GM19351 (cell line): ENCODE data around the gene UQCC5.

Experiments used
- ATAC-seq: cut with Tn5 transposase; IDR thresholded peaks from one replicate; pipeline ENCODE4 v1.9.1; 2021; ENCODE audit warnings: mild to moderate bottlenecking, moderate library complexity; ENCODE audit not compliant: unreplicated experiment

The UQCC5 gene

DNA sequence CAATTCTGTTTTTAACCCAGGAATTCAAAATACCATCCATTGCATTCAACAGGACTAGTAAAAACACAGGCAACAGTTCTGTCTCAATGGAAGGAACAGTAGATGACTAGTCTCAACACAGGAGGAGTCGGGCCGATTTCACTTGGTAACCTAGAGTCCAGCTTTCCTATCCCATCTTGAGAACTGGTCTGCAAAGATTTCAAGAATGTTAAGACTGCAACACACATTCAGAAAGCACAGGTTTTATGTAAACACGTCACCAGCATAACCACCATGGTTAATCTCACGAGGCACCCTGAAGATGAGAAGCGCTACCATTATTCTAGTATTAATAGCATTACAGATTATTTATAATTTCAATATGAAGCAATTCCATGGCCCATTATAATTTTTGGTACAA is 22.0 kb downstream of the UQCC5 start:
- no peak for ATAC-seq

DNA sequence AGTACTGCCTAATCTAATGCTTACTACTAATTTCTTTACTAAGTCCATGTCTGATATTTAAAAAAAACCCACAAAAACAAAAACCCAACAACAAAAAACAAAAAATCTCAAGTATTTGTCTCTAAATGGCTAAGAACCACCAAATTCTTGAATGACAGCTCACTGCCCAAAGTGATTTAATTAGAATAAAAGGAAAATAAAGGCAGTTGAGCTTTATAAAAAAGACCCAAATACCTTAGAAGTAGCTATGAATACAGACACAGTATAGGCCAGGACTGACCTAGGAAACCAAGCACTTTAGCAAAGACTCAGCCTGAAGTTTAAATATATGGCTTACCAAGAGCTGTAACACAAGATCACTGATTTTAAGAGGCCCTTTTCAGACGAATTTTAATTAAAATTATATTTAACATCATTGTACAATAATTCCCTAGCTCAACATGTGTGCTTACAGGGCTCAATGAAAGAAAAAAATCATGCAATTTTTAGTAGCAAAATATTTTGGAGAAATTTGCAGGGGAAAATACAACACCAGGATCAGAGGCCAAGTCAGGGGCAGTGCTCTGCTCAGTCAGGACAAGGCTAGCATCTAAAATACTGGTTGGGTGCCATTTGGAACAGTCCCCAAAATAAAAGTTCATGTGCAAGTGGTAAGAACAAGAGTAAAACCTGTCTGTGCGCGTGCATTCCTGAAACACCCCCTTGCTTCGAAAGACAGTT is 24.8 kb downstream of the UQCC5 start:
- ATAC-seq, result no peak

DNA sequence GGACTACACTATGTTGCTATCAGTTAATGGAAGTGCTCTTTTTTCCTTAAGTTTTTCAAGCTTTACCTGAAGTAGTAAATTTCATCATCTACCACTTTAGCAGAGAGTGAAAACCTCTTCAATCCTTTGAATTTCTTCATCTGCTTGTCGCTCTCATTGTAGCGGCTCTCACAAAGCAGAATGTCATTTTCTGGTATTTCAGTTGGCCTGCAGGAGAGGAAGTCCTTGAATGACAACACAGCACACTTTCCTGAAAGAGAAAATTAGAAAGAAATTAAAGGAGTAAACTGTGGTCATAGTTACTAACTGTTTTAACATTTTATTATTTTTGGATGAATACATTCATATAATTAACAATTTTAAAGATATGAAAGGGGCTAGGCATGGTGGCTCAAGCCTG is 27.6 kb downstream of the UQCC5 start:
- no peak for ATAC-seq

DNA sequence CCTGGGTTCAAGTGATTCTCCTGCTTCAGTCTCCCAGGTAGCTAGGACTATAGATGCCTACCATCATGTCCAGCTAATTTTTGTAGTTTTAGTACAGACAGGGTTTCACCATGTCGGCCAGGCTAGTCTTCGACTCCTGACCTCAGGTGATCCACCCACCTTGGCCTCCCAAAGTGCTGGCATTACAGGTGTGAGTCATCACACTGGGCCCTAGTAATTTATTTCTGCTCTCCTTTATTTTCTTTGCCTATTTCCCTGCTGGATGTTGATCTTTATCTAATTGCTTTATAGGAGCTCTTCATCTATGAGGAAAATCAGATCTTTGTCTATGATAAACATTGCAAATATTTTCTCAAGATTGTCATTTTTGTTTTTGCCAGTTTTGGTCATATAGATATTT is 31.7 kb downstream of the UQCC5 start:
- ATAC-seq, result no peak

DNA sequence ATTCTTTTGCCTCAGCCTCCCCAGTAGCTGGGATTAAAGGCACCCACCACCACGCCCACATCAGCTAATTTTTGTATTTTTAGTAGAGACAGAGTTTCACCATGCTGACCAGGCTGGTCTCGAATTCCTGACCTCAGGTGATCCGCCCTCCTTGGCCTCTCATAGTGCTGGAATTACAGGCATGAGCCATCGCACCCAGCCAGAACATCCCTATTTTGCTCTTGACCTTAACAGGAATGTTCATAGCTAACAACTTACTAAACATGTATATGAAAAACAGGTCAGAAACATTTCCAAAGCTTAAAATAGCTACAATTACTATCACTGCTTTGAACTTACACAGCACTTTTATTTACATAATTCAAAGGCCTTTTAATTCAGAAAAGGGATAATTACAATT is 33.7 kb downstream of the UQCC5 start:
- no peak for ATAC-seq

DNA sequence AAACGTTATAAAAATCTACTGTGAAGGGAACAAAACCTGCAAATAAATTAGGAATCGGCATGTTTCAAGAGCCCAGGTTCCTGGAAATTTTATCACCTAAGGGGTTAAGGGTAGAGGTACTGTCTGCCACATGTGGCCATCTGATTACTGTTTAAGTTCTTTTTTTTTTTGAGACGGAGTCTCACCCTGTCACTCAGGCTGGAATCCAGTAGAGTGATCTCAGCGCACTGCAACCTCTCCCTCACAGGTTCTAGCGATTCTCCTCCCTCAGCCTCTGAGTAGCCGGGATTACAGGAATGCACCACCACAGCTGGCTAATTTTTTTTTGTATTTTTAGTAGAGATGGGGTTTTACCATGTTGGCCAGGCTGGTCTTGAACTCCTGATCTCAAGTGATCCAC is 35.8 kb downstream of the UQCC5 start:
- ATAC-seq, result no peak

DNA sequence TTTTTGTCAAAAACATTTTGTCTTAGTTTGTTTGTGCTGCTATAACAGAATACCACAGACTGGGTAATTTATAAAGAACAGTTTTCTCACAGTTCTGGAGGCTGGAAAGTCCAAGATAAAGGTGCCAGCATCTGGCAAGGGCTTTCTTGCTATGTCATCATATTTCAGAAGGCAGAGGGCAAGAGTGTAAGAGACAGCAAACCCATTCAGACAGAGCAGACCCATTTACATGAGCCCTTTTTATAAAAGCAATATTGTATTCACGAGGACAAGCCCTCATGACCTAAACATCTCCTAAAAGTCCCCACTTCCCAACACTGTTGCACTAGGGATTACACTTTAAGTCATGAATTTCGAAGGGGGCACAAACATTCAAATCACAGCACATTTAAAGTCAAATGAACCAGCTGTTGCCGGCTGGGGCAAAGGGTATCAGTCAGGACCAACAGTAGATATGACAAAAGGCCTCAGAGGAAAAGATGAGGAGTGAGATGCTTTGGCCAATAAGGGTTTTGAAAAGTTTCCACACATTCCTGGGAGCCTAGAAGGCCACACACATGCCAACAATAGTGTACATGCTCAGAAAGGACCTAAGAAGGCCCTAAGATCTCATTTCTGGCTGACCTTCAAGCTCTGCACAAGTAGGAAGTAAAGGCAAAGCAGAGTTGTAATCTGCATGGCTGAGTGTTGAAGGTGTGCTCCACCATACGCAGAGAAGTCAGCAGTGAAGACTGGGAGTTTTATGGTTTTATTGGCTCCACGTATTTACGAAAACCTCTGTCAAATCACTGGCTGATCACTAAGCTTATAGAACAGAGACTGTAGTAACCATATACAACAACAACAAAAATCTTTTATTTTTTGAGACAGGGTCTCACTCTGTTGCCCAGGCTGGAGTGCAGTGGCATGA is 37.9 kb downstream of the UQCC5 start:
- ATAC-seq, result no peak
